ENCODE measurements around the gene PPP1R7. TPM values are rescaled to one million over a fixed set of nuclear protein-coding genes. Genes with fewer than 3 reads are reported as not detected.

PPP1R7 gene
- polyA plus RNA-seq, 3 donors, result 54.9 to 102 (median 84.4) TPM

DNA sequence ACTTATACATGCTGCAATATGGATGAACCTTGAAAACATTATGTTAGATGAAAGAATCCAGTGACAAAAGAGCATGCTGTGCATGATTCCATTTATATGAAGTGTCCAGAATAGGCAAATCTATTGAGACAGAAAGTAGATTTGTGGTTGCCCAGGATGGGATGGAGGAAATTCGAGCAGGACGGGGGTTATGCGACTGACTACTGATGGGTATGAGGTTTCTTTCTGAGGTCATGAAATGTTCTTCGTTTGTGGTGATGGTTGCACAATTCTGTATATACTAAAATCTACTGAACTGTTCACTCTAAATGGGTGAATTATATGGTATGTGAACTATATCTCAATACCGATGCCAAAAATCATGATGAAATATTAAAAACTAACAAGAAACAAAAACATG is 29.3 kb upstream of the PPP1R7 start:
- TF ChIP-seq, protein P1, sequence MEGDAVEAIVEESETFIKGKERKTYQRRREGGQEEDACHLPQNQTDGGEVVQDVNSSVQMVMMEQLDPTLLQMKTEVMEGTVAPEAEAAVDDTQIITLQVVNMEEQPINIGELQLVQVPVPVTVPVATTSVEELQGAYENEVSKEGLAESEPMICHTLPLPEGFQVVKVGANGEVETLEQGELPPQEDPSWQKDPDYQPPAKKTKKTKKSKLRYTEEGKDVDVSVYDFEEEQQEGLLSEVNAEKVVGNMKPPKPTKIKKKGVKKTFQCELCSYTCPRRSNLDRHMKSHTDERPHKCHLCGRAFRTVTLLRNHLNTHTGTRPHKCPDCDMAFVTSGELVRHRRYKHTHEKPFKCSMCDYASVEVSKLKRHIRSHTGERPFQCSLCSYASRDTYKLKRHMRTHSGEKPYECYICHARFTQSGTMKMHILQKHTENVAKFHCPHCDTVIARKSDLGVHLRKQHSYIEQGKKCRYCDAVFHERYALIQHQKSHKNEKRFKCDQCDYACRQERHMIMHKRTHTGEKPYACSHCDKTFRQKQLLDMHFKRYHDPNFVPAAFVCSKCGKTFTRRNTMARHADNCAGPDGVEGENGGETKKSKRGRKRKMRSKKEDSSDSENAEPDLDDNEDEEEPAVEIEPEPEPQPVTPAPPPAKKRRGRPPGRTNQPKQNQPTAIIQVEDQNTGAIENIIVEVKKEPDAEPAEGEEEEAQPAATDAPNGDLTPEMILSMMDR (IDR thresholded peaks at IDR 0.05), result no peak
- H3K4me1 ChIP-seq (ENCODE audit: control insufficient read depth in 1 of 2, insufficient read depth in 2 of 2, low read length in 2 of 2), result no peaks in the 10 kb centered on the region
- H3K79me2 ChIP-seq (ENCODE audit: insufficient read depth, low read length), result no peaks in the 10 kb centered on the region
- no peak overlapping the region for H3K27ac Mint-ChIP-seq
- H3K4me2 ChIP-seq (replicated peaks; ENCODE audit: extremely low read depth, low read length, poor library complexity, severe bottlenecking), result no peak overlapping the region
- peaks cover 0 to 1% (median 0%) of the 10 kb centered on the region in 3 donors for H3K27me3 Mint-ChIP-seq (ENCODE audit: low read depth in 3 of 3)
- no CpG with 5 or more reads among the region's 5 CpGs for WGBS (ENCODE audit: insufficient coverage)
- H3K36me3 Mint-ChIP-seq, result peaks cover 41 to 50% of the 10 kb centered on the region in 2 donors
- H3K27ac ChIP-seq (ENCODE audit: low read depth in 1 of 2, low read length in 2 of 2), result no peak overlapping the region
- DNase-seq, result no peak
- H3K4me3 Mint-ChIP-seq, result no peak overlapping the region
- H3K9me3 ChIP-seq (replicated peaks in 1 of 2; ENCODE audit: control insufficient read depth in 1 of 2, insufficient read depth in 1 of 2, low read length in 2 of 2), result no peaks in the 10 kb centered on the region
- H3K4me1 Mint-ChIP-seq, result no peaks in the 10 kb centered on the region
- H4K20me1 ChIP-seq (ENCODE audit: insufficient read depth, low read length), result no peaks in the 10 kb centered on the region
- H3K9ac ChIP-seq (ENCODE audit: insufficient read depth, low read length, poor library complexity, severe bottlenecking), result no peak overlapping the region
- no peaks in the 10 kb centered on the region for H3K27me3 ChIP-seq (ENCODE audit: control insufficient read depth in 2 of 2, insufficient read depth in 2 of 2, low read length in 2 of 2)
- H2AFZ ChIP-seq (ENCODE audit: insufficient read depth, low read depth, low read length, poor library complexity, severe bottlenecking), result no peak overlapping the region
- intact Hi-C loops (cut with micrococcal nuclease), result no loop called here
- H3K36me3 ChIP-seq (replicated peaks in 1 of 2; ENCODE audit: control insufficient read depth in 1 of 2, insufficient read depth in 2 of 2, low read length in 2 of 2), result peaks cover 7 to 14% of the 10 kb centered on the region in 2 donors
- H3K4me3 ChIP-seq (replicated peaks in 1 of 3; ENCODE audit: low read depth in 2 of 3, low read length in 3 of 3), result no peak overlapping the region
- peaks cover 0 to 2% (median 0%) of the 10 kb centered on the region in 7 donors for H3K9me3 Mint-ChIP-seq

DNA sequence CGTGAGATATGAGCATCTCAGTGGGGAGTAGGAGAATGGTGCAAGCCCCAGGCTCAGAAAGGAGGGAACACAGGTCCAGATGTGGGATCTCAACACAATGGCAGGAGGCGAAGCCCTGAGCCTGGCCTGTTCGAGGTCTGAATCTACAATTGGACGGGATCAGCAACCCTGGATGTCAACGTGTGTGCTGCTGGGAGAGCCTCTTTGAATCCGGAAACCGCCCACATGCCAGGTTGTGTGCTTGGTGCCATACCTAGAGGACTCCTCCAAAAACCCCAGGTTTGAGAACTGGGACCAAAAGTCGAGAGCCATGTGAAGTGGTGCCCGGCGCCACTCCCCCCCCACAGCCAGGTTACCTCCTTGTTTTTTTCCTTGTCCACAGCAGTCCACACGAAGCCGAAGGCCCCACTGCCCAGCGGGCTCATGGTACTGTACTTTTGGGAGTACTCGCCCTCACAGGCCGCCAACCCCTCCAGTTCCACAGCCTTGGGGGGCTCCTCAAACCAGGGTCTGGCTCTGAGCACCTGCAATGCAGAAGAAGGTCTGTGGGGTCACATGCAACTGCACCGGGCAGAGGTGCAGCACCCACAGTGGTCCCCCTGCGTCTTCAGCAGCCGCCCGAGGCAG is 27.8 kb upstream of the PPP1R7 start:
- intact Hi-C loops (cut with micrococcal nuclease), result no loop called here
- peaks cover 0 to 1% (median 0%) of the 10 kb centered on the region in 3 donors for H3K27me3 Mint-ChIP-seq (ENCODE audit: low read depth in 3 of 3)
- no peak for DNase-seq

More for the DNA sequence above, 27.8 kb upstream of the PPP1R7 start:
- Mint-ChIP-seq H3K4me3 (no peak overlapping the region), H3K9me3 (peaks cover 0 to 2% (median 0%) of the 10 kb centered on the region in 7 donors), H3K27ac (no peak overlapping the region), H3K4me1 (no peaks in the 10 kb centered on the region), H3K36me3 (peaks cover 31 to 43% of the 10 kb centered on the region in 2 donors)
- no peak overlapping the region for H2AFZ ChIP-seq (ENCODE audit: insufficient read depth, low read depth, low read length, poor library complexity, severe bottlenecking)
- no peaks in the 10 kb centered on the region for H3K4me1 ChIP-seq (ENCODE audit: control insufficient read depth in 1 of 2, insufficient read depth in 2 of 2, low read length in 2 of 2)
- no peaks in the 10 kb centered on the region for H3K9me3 ChIP-seq (replicated peaks in 1 of 2; ENCODE audit: control insufficient read depth in 1 of 2, insufficient read depth in 1 of 2, low read length in 2 of 2)
- H3K9ac ChIP-seq (ENCODE audit: insufficient read depth, low read length, poor library complexity, severe bottlenecking), result no peak overlapping the region
- no peaks in the 10 kb centered on the region for H3K79me2 ChIP-seq (ENCODE audit: insufficient read depth, low read length)
- no peaks in the 10 kb centered on the region for H4K20me1 ChIP-seq (ENCODE audit: insufficient read depth, low read length)
- 93% methylated on average over 19 of the region's 19 CpGs for WGBS (ENCODE audit: insufficient coverage)
- no peak overlapping the region for H3K4me2 ChIP-seq (replicated peaks; ENCODE audit: extremely low read depth, low read length, poor library complexity, severe bottlenecking)
- TF ChIP-seq, protein P1 (IDR thresholded peaks at IDR 0.05), result no peak
- H3K27me3 ChIP-seq (ENCODE audit: control insufficient read depth in 2 of 2, insufficient read depth in 2 of 2, low read length in 2 of 2), result no peaks in the 10 kb centered on the region
- peaks cover 10 to 14% of the 10 kb centered on the region in 2 donors for H3K36me3 ChIP-seq (replicated peaks in 1 of 2; ENCODE audit: control insufficient read depth in 1 of 2, insufficient read depth in 2 of 2, low read length in 2 of 2)
- H3K27ac ChIP-seq (ENCODE audit: low read depth in 1 of 2, low read length in 2 of 2), result no peak overlapping the region
- no peak overlapping the region for H3K4me3 ChIP-seq (replicated peaks in 1 of 3; ENCODE audit: low read depth in 2 of 3, low read length in 3 of 3)
